Liver (tissue), 3 donors: ENCODE results near the gene SEMA6B.

ENCODE experiments used
- CTCF ChIP-seq: fragments of 150-350 bp; IDR thresholded peaks from 2 replicates; pipeline ENCODE4 v1.5.1; 2017; ENCODE audit warnings: improper control_type of control experiment, low read depth, low read length; ENCODE audit not compliant: missing input control
- TAF1 ChIP-seq: conservative IDR thresholded peaks from 2 replicates; pipeline ENCODE4 v1.6.1; 2016; ENCODE audit warnings: antibody characterized with exemption, mild to moderate bottlenecking
- TF ChIP-seq, protein P1 (sequence below): IDR thresholded peaks from 2 replicates; pipeline ENCODE4 v1.6.1; 2016; ENCODE audit warnings: antibody characterized with exemption
- donor health status: healthy.
- donor health status: healthy.

DNA sequence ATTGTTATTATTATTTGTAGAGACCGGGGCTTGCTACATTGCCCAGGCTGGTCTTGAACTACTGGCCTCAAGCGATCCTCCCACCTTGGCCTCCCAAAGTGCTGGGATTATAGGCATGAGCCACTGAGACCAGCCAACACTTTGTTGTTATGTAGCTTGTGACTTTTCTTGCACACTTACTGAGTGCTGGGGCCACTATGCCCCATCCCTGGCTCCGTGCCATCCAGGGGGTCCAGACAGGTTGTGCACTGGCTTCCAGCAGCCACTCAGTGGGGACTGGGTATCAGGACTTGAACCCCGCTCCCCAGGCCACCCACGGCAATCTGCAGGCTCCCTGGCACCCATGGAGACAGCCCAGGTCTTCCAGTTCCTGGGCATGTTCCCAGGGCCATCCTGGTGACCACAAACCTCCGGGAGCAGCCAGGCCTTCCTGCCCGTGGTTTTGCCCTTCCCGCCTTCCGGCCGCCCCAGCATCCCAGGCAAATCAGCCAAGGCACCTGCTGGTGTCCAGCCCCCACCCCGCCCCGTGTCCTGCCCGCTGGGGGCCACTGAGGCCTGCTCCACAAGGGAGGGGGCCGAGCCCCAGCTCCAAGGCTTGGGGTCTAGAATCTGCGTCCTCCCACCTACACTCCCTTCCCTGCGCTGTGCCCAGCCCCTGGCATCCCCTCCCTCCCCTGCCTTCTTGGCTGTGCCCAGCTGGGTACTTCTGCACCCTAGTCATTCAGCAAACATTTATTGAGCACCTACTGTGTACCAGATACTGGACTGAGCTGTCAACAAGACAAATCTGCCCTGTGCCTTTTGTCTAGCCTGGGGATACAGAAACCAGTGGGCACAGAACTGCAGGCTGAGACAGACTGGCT, 23.7 kb upstream of the SEMA6B start:
- TF ChIP-seq CTCF (no peak), TAF1 (no peak)
- TF ChIP-seq, protein P1, sequence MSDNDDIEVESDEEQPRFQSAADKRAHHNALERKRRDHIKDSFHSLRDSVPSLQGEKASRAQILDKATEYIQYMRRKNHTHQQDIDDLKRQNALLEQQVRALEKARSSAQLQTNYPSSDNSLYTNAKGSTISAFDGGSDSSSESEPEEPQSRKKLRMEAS = no peak
